Ascending aorta (tissue), 2 donors: ENCODE data around the gene TMTC1. TPM values are rescaled to one million over a fixed set of nuclear protein-coding genes. Genes with fewer than 3 reads are reported as not detected.
A peak's percentile ranks its signal among the peaks of the same experiment; 100 is the strongest.

Experiments
- DNase-seq, 2 donors: peaks; one replicate each; pipeline ENCODE4 v3.0.0-alpha.2; 2019; ENCODE audit warnings: low spot score in 2 of 2
- H3K27ac ChIP-seq, 2 donors: fragments of 200-600 bp; sonication (generic); one replicate each; pipeline ENCODE4 v1.5.1; 2016 to 2017; ENCODE audit warnings: mild to moderate bottlenecking in 1 of 2
- H3K27me3 ChIP-seq: fragments of 200-600 bp; sonication (generic); one replicate; pipeline ENCODE4 v1.5.1; 2017
- H3K36me3 ChIP-seq, 2 donors: fragments of 200-600 bp; sonication (generic); one replicate each; pipeline ENCODE4 v1.5.1; 2016
- H3K4me1 ChIP-seq, 2 donors: fragments of 200-600 bp; sonication (generic); one replicate each; pipeline ENCODE4 v1.5.1; 2016 to 2017; ENCODE audit warnings: mild to moderate bottlenecking in 1 of 2
- H3K4me3 ChIP-seq, 2 donors: fragments of 200-600 bp; sonication (generic); one replicate each; pipeline ENCODE4 v1.5.1; 2016 to 2017; ENCODE audit warnings: mild to moderate bottlenecking in 1 of 2
- H3K9me3 ChIP-seq, 2 donors: fragments of 200-600 bp; sonication (generic); one replicate each; pipeline ENCODE4 v1.5.1; 2016
- CTCF ChIP-seq, 3 experiments: fragments of 200-600 bp in 2 of 3; fragments of 450-650 bp in 1 of 3; sonication (generic) in 2 of 3; IDR thresholded peaks; one replicate each; pipeline ENCODE4 v1.5.1; 2016 to 2019; ENCODE audit warnings: antibody characterized with exemption in 3 of 3, mild to moderate bottlenecking in 1 of 3, moderate library complexity in 1 of 3
- intact Hi-C: fragments of 100-400 bp; cut with DNase I; formaldehyde crosslinking; loops from one replicate; pipeline ENCODE4 v1.15.1; 2023
- total RNA-seq: library from RNA; depleted of rRNA; stranded (reverse); fragments of >200 nt; gene quantifications from one replicate; pipeline ENCODE4 v1.1.0, GENCODE V29; 2016

The TMTC1 gene
- total RNA-seq, 1 donor from 2014 or later: 176 TPM

GRCh38 chr12:29609431-29610215, 174.1 kb downstream of the TMTC1 start:
- H3K4me3 ChIP-seq: no peak overlapping the region
- TF ChIP-seq CTCF (IDR thresholded peaks at IDR 0.05): no peak
- peaks cover 0 to 3% of the 10 kb centered on the region in 2 donors for H3K36me3 ChIP-seq
- no peaks in the 10 kb centered on the region for H3K27me3 ChIP-seq
- H3K27ac ChIP-seq: peak overlapping the region; percentile 57 to 70
- peaks cover 0 to 35% of the 10 kb centered on the region in 2 donors for H3K4me1 ChIP-seq
- no peaks in the 10 kb centered on the region for H3K9me3 ChIP-seq
- DNase-seq: no peak
- intact Hi-C loops: loop anchor here (5.0 kb wide), 1 partner anchor 98 kb away; no protein-coding TSS in a partner anchor

- H3K36me3 ChIP-seq: peaks cover 0 to 3% of the 10 kb centered on the region in 2 donors
- H3K4me1 ChIP-seq: peaks cover 0 to 30% of the 10 kb centered on the region in 2 donors
- no peaks in the 10 kb centered on the region for H3K9me3 ChIP-seq
- H3K4me3 ChIP-seq: no peak overlapping the region
- TF ChIP-seq CTCF (IDR thresholded peaks at IDR 0.05): no peak
- H3K27ac ChIP-seq: no peak overlapping the region
- no peaks in the 10 kb centered on the region for H3K27me3 ChIP-seq
- intact Hi-C loops: no loop called here
- DNase-seq: no peak
These were observed 175.2 kb downstream of the TMTC1 start for GRCh38 chr12:29608581-29608980.

- no peaks in the 10 kb centered on the region for H3K4me1 ChIP-seq
- no peak overlapping the region for H3K4me3 ChIP-seq
- H3K27ac ChIP-seq: no peak overlapping the region
- intact Hi-C loops: no loop called here
- TF ChIP-seq CTCF (IDR thresholded peaks at IDR 0.05): no peak
- peaks cover 3 to 16% of the 10 kb centered on the region in 2 donors for H3K36me3 ChIP-seq
- H3K27me3 ChIP-seq: no peaks in the 10 kb centered on the region
- no peaks in the 10 kb centered on the region for H3K9me3 ChIP-seq
- no peak for DNase-seq
These were observed 184.4 kb downstream of the TMTC1 start for GRCh38 chr12:29599381-29599780.

GRCh38 chr12:29595071-29595755, 188.5 kb downstream of the TMTC1 start:
- intact Hi-C loops: no loop called here
- no peaks in the 10 kb centered on the region for H3K27me3 ChIP-seq
- no peak for DNase-seq
- H3K36me3 ChIP-seq: no peaks in the 10 kb centered on the region
- no peak overlapping the region for H3K4me3 ChIP-seq
- TF ChIP-seq CTCF (IDR thresholded peaks at IDR 0.05): no peak
- H3K9me3 ChIP-seq: no peaks in the 10 kb centered on the region
- H3K27ac ChIP-seq: no peak overlapping the region
- H3K4me1 ChIP-seq: no peaks in the 10 kb centered on the region

GRCh38 chr12:29593001-29593400, 190.7 kb downstream of the TMTC1 start:
- no peaks in the 10 kb centered on the region for H3K4me1 ChIP-seq
- DNase-seq: no peak
- H3K4me3 ChIP-seq: no peak overlapping the region
- H3K9me3 ChIP-seq: no peaks in the 10 kb centered on the region
- H3K36me3 ChIP-seq: no peaks in the 10 kb centered on the region
- no peaks in the 10 kb centered on the region for H3K27me3 ChIP-seq
- no peak overlapping the region for H3K27ac ChIP-seq
- no peak for TF ChIP-seq CTCF (IDR thresholded peaks at IDR 0.05)
- intact Hi-C loops: no loop called here
